Measurements from ENCODE around the gene EIF5A2. TPM values are rescaled to one million over a fixed set of nuclear protein-coding genes. Genes with fewer than 3 reads are reported as not detected.
"Not testable (repeated sequence)": the region's sequence is repeated elsewhere in the genome, so short reads cannot be mapped to it uniquely, and the experiment has no call there.

EIF5A2 gene
- total RNA-seq, 1 experiment from 2014 or later, result 16.1 TPM

DNA sequence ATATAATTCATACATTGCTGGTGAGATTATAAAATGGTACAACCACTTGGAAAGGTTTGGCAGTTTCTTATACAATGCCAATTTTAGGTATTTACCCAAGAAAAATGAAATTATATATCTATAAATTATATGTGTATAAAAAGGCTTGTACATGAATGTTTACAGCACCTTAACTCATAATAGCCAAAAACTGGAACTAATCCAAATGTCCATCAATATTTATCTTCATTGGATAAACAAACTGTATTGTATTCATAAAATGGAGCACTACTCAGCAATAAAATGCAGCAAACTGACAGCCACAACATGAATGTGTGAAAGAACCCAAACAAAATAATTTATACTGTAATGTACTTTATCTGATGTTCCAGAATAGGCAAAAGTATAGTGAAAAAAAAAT is 33.6 kb upstream of the EIF5A2 start:
- Histone ChIP-seq H3K4me1 (no peaks in the 10 kb centered on the region), H3K4me3 (ENCODE audit: low read depth, low read length) (no peak overlapping the region), H3K36me3 (ENCODE audit: control insufficient read depth, insufficient read depth, low read length) (no peaks in the 10 kb centered on the region), H3K9me3 (0 out of 2 replicates have a peak, but pooled peaks cover 3% of the 10 kb centered on the region), H3K27me3 (replicated peaks; ENCODE audit: control insufficient read depth, insufficient read depth, low read length) (no peaks in the 10 kb centered on the region)
- Mint-ChIP-seq H3K4me3 (ENCODE audit: unreplicated experiment) (no peak overlapping the region), H3K27me3 (ENCODE audit: insufficient read depth, unreplicated experiment) (no peaks in the 10 kb centered on the region), H3K4me1 (ENCODE audit: low read depth, unreplicated experiment) (no peaks in the 10 kb centered on the region), H3K27ac (ENCODE audit: unreplicated experiment) (no peak overlapping the region), H3K9me3 (ENCODE audit: unreplicated experiment) (peaks cover 30% of the 10 kb centered on the region), H3K36me3 (ENCODE audit: insufficient read depth, unreplicated experiment) (no peaks in the 10 kb centered on the region)
- intact Hi-C loops (cut with micrococcal nuclease; ENCODE audit: unreplicated experiment), result no loop called here
- no peak for DNase-seq
- CTCF ChIA-PET, result no interaction called here
- POLR2A ChIA-PET, result no interaction called here
- TF ChIP-seq CTCF (IDR thresholded peaks at IDR 0.05; ENCODE audit: insufficient read depth in 1 of 2, low read depth in 1 of 2, low read length in 1 of 2, severe bottlenecking in 1 of 2, unreplicated experiment in 1 of 2), result no peak
- no TSS peak for BruUV-seq (replicated peaks)

DNA sequence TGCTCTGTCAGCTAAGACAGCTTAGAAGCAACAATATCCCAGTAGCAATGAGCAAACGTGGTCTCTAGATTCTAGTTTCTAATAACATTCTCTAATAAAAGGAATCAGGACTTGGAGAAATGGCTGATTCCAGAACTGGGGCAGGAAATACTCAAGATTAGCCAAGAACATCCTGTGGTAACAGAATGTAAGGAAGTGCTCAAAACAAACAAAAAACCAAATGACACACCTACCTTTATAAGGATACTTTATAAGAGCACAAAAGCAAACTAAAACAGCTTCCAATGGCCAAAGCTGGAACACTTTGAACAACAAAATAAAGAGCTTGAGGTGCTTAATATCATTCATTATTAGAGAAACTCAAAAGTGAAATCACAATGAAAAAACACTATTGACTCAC is 33.1 kb upstream of the EIF5A2 start:
- Histone ChIP-seq H3K27me3 (replicated peaks; ENCODE audit: control insufficient read depth, insufficient read depth, low read length) (no peaks in the 10 kb centered on the region), H3K4me1 (no peaks in the 10 kb centered on the region), H3K4me3 (ENCODE audit: low read depth, low read length) (no peak overlapping the region), H3K9me3 (0 out of 2 replicates have a peak, but pooled peaks cover 3% of the 10 kb centered on the region), H3K36me3 (ENCODE audit: control insufficient read depth, insufficient read depth, low read length) (no peaks in the 10 kb centered on the region)
- no peak for TF ChIP-seq CTCF (IDR thresholded peaks at IDR 0.05; ENCODE audit: insufficient read depth in 1 of 2, low read depth in 1 of 2, low read length in 1 of 2, severe bottlenecking in 1 of 2, unreplicated experiment in 1 of 2)
- intact Hi-C loops (cut with micrococcal nuclease; ENCODE audit: unreplicated experiment), result no loop called here
- no peak overlapping the region for H3K27ac Mint-ChIP-seq (ENCODE audit: unreplicated experiment)
- no peaks in the 10 kb centered on the region for H3K36me3 Mint-ChIP-seq (ENCODE audit: insufficient read depth, unreplicated experiment)
- no peak overlapping the region for H3K4me3 Mint-ChIP-seq (ENCODE audit: unreplicated experiment)
- no peaks in the 10 kb centered on the region for H3K4me1 Mint-ChIP-seq (ENCODE audit: low read depth, unreplicated experiment)
- ChIA-PET POLR2A (no interaction called here), CTCF (no interaction called here)
- H3K9me3 Mint-ChIP-seq (ENCODE audit: unreplicated experiment), result peaks cover 30% of the 10 kb centered on the region
- DNase-seq, result no peak
- no peaks in the 10 kb centered on the region for H3K27me3 Mint-ChIP-seq (ENCODE audit: insufficient read depth, unreplicated experiment)
- no TSS peak for BruUV-seq (replicated peaks)

DNA sequence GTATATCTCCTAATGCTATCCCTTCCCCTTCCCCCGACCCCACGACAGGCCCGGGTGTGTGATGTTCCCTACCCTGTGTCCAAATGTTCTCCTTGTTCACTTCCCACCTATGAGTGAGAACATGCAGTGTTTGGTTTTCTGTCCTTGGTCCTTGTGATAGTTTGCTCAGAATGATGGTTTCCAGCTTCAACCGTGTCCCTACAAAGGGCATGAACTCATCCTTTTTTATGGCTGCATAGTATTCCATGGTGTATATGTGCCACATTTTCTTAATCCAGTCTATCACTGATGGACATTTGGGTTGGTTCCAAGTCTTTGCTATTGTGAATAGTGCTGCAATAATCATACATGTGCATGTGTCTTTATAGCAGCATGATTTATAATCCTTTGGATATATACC is 24.6 kb upstream of the EIF5A2 start:
- DNase-seq; H3K9me3 ChIP-seq; H3K4me1 Mint-ChIP-seq (ENCODE audit: low read depth, unreplicated experiment); H3K27me3 ChIP-seq (replicated peaks; ENCODE audit: control insufficient read depth, insufficient read depth, low read length); H3K27ac Mint-ChIP-seq (ENCODE audit: unreplicated experiment); H3K4me3 Mint-ChIP-seq (ENCODE audit: unreplicated experiment); BruUV-seq (replicated peaks); CTCF ChIA-PET; POLR2A ChIA-PET; H3K4me1 ChIP-seq; H3K36me3 Mint-ChIP-seq (ENCODE audit: insufficient read depth, unreplicated experiment); H3K4me3 ChIP-seq (ENCODE audit: low read depth, low read length); H3K27me3 Mint-ChIP-seq (ENCODE audit: insufficient read depth, unreplicated experiment); H3K36me3 ChIP-seq (ENCODE audit: control insufficient read depth, insufficient read depth, low read length); intact Hi-C loops (cut with micrococcal nuclease; ENCODE audit: unreplicated experiment); H3K9me3 Mint-ChIP-seq (ENCODE audit: unreplicated experiment): not testable (repeated sequence)

- H3K4me1 ChIP-seq; H3K4me3 Mint-ChIP-seq (ENCODE audit: unreplicated experiment); intact Hi-C loops (cut with micrococcal nuclease; ENCODE audit: unreplicated experiment); H3K27ac Mint-ChIP-seq (ENCODE audit: unreplicated experiment); H3K27me3 ChIP-seq (replicated peaks; ENCODE audit: control insufficient read depth, insufficient read depth, low read length); H3K4me3 ChIP-seq (ENCODE audit: low read depth, low read length); CTCF ChIA-PET; H3K27me3 Mint-ChIP-seq (ENCODE audit: insufficient read depth, unreplicated experiment); DNase-seq; POLR2A ChIA-PET; H3K36me3 ChIP-seq (ENCODE audit: control insufficient read depth, insufficient read depth, low read length); H3K4me1 Mint-ChIP-seq (ENCODE audit: low read depth, unreplicated experiment); BruUV-seq (replicated peaks): not testable (repeated sequence)
- peaks cover 39% of the 10 kb centered on the region for H3K9me3 Mint-ChIP-seq (ENCODE audit: unreplicated experiment)
- peaks cover 31% of the 10 kb centered on the region for H3K9me3 ChIP-seq
- peaks cover 18% of the 10 kb centered on the region for H3K36me3 Mint-ChIP-seq (ENCODE audit: insufficient read depth, unreplicated experiment)
These were observed 15.1 kb upstream of the EIF5A2 start for GRCh38 chr3:170923553-170923952.

All from Caco-2 (cell line).